Loucy (cell line): ENCODE measurements around the gene TMEM135.

Experiments
- H2AFZ ChIP-seq: fragments of 200-600 bp; sonication (generic); 2 replicates; pipeline ENCODE4 v1.6.0; 2016; ENCODE audit warnings: antibody characterized with exemption, mild to moderate bottlenecking, low read length, moderate library complexity
- H3F3A ChIP-seq: fragments of 200-600 bp; 2 replicates; pipeline ENCODE4 v1.6.0; 2016; ENCODE audit warnings: antibody characterized with exemption, low read depth, mild to moderate bottlenecking
- H3K27me3 ChIP-seq: fragments of 200-600 bp; sonication (generic); 2 replicates; pipeline ENCODE4 v1.6.1; 2014; ENCODE audit warnings: low read length, mild to moderate bottlenecking; ENCODE audit not compliant: insufficient read depth, poor library complexity, severe bottlenecking
- H3K36me3 ChIP-seq: fragments of 200-600 bp; sonication (generic); 2 replicates; pipeline ENCODE4 v1.6.1; 2016; ENCODE audit warnings: low read length; ENCODE audit not compliant: insufficient read depth
- H3K4me1 ChIP-seq: fragments of 200-600 bp; sonication (generic); 2 replicates; pipeline ENCODE4 v1.5.1; 2014; ENCODE audit warnings: low read length, mild to moderate bottlenecking; ENCODE audit not compliant: insufficient read depth, poor library complexity, severe bottlenecking
- H3K4me2 ChIP-seq: fragments of 200-600 bp; sonication (generic); 2 replicates; pipeline ENCODE4 v1.6.0; 2014; ENCODE audit warnings: antibody characterized with exemption, low read length, low read depth, mild to moderate bottlenecking; ENCODE audit not compliant: poor library complexity, severe bottlenecking
- H3K4me3 ChIP-seq: fragments of 200-600 bp; sonication (generic); 2 replicates; pipeline ENCODE4 v1.5.1; 2014; ENCODE audit warnings: low read length, mild to moderate bottlenecking, mixed read lengths; ENCODE audit not compliant: poor library complexity, severe bottlenecking
- H3K79me2 ChIP-seq: fragments of 200-600 bp; sonication (generic); 2 replicates; pipeline ENCODE4 v1.6.1; 2014; ENCODE audit warnings: low read length; ENCODE audit not compliant: insufficient read depth
- H3K9ac ChIP-seq: fragments of 200-600 bp; sonication (generic); 2 replicates; pipeline ENCODE4 v1.6.0; 2014; ENCODE audit warnings: mild to moderate bottlenecking, low read depth, low read length, moderate library complexity; ENCODE audit not compliant: poor library complexity, severe bottlenecking
- H3K9me2 ChIP-seq: fragments of 200-600 bp; sonication (generic); replicated peaks from 2 replicates; pipeline ENCODE4 v1.6.1; 2016; ENCODE audit warnings: low read depth, low read length, mixed read lengths
- H3K9me3 ChIP-seq: fragments of 200-600 bp; sonication (generic); 2 replicates; pipeline ENCODE4 v1.6.1; 2014; ENCODE audit warnings: mild to moderate bottlenecking, antibody characterized with exemption, low read length, low read depth; ENCODE audit not compliant: insufficient read depth
- H4K20me1 ChIP-seq: fragments of 200-600 bp; sonication (generic); 2 replicates; pipeline ENCODE4 v1.6.0; 2014; ENCODE audit warnings: antibody characterized with exemption, low read length, mild to moderate bottlenecking; ENCODE audit not compliant: insufficient read depth, poor library complexity, severe bottlenecking
- EZH2phosphoT487 ChIP-seq: fragments of 200-600 bp; IDR thresholded peaks from 2 replicates; pipeline ENCODE4 v1.6.1; 2018; ENCODE audit warnings: antibody characterized with exemption, mild to moderate bottlenecking, moderate library complexity, borderline replicate concordance
- TF ChIP-seq, protein P1 (sequence below): fragments of 200-600 bp; sonication (generic); conservative IDR thresholded peaks from 2 replicates; pipeline ENCODE4 v1.5.1; 2014; ENCODE audit warnings: mild to moderate bottlenecking, antibody characterized with exemption, low read length

Gene TMEM135

DNA sequence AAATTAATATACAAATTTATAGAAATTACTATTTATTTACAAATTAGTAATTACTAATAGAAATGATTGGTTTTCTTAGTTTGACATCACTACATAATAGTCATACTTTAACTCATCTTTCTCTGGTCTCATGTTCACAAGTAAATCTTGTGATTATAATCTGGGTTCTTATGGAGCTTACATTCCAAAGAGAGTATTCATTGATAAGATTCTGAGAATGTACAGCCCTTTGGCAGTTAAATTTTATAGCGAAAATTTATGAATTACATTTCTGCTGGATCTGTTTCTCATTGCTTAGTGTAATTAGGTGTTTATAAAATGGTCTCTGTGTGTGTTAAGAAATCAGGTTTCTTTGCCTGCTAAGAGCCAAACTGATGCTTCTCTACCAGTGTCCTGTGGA is 175.2 kb downstream of the TMEM135 start:
- no peaks in the 10 kb centered on the region for H3K9me3 ChIP-seq
- no peaks in the 10 kb centered on the region for H3K4me1 ChIP-seq
- H3K27me3 ChIP-seq = no peaks in the 10 kb centered on the region
- no peak overlapping the region for H3K4me2 ChIP-seq
- H2AFZ ChIP-seq = no peak overlapping the region
- H3F3A ChIP-seq = no peaks in the 10 kb centered on the region
- H3K36me3 ChIP-seq = no peaks in the 10 kb centered on the region
- H3K9ac ChIP-seq = no peak overlapping the region
- H3K79me2 ChIP-seq = no peaks in the 10 kb centered on the region
- TF ChIP-seq, protein P1, sequence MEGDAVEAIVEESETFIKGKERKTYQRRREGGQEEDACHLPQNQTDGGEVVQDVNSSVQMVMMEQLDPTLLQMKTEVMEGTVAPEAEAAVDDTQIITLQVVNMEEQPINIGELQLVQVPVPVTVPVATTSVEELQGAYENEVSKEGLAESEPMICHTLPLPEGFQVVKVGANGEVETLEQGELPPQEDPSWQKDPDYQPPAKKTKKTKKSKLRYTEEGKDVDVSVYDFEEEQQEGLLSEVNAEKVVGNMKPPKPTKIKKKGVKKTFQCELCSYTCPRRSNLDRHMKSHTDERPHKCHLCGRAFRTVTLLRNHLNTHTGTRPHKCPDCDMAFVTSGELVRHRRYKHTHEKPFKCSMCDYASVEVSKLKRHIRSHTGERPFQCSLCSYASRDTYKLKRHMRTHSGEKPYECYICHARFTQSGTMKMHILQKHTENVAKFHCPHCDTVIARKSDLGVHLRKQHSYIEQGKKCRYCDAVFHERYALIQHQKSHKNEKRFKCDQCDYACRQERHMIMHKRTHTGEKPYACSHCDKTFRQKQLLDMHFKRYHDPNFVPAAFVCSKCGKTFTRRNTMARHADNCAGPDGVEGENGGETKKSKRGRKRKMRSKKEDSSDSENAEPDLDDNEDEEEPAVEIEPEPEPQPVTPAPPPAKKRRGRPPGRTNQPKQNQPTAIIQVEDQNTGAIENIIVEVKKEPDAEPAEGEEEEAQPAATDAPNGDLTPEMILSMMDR = no peak
- no peak for TF ChIP-seq EZH2phosphoT487
- H3K4me3 ChIP-seq = no peak overlapping the region
- no peaks in the 10 kb centered on the region for H4K20me1 ChIP-seq
- H3K9me2 ChIP-seq = no peaks in the 10 kb centered on the region

DNA sequence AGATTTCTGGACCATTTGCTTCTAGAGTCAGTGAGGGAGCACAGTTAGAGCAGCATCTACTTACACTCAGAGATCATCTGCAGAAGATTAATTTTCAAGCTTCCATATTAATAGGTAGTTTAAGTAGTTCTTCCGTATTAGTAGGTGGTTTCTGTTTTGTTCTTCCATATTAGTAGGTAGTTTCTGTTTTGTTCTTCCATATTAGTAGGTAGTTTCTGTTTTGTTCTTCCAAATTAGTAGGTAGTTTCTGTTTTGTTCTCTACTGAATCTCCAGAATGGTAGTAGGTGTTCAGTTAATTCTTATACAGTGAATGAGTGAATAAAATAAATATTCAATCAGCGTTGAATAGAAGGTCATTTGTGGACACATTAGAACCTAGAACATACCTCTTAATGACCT is 175.7 kb downstream of the TMEM135 start:
- Histone ChIP-seq H4K20me1 (no peaks in the 10 kb centered on the region), H3K27me3 (no peaks in the 10 kb centered on the region), H2AFZ (no peak overlapping the region), H3K4me2 (no peak overlapping the region), H3K9ac (no peak overlapping the region), H3K4me3 (no peak overlapping the region), H3K79me2 (no peaks in the 10 kb centered on the region), H3K36me3 (no peaks in the 10 kb centered on the region), H3K9me2 (no peaks in the 10 kb centered on the region), H3K9me3 (no peaks in the 10 kb centered on the region), H3K4me1 (no peaks in the 10 kb centered on the region), H3F3A (no peaks in the 10 kb centered on the region)
- TF ChIP-seq, protein P1 = no peak

DNA sequence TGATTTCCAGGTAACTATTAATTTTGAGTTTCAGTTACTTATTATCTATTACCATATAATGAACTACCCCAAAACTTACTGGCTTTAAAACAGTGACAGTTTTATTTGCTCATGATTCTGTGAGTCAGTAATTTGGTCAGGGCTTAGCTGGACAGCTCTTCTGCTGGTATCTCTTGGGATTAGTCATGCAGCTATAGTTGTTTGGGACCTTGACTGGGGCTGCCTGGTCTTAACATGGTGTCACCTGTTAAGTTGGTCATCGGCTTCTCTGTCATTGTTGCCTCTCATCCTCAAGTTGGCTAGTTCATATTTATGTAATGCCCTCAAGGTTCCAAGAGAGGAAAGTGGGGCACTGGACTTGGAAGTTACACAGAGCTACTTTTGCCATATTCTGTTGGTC is 177.5 kb downstream of the TMEM135 start:
- no peak for TF ChIP-seq EZH2phosphoT487
- TF ChIP-seq, protein P1 = no peak
- H3K4me2 ChIP-seq = no peak overlapping the region
- H3K4me1 ChIP-seq = peaks cover 9% of the 10 kb centered on the region
- H3K9me3 ChIP-seq = no peaks in the 10 kb centered on the region
- H3F3A ChIP-seq = no peaks in the 10 kb centered on the region
- H3K4me3 ChIP-seq = no peak overlapping the region
- no peaks in the 10 kb centered on the region for H3K9me2 ChIP-seq
- H3K36me3 ChIP-seq = no peaks in the 10 kb centered on the region
- no peaks in the 10 kb centered on the region for H3K79me2 ChIP-seq
- no peak overlapping the region for H2AFZ ChIP-seq
- no peaks in the 10 kb centered on the region for H3K27me3 ChIP-seq
- no peak overlapping the region for H3K9ac ChIP-seq
- no peaks in the 10 kb centered on the region for H4K20me1 ChIP-seq
